OCI-LY7 (cell line): Measurements from ENCODE around the gene TMEM220. TPM values are rescaled to one million over a fixed set of nuclear protein-coding genes. Genes with fewer than 3 reads are reported as not detected.

ENCODE experiments used
- BruUV-seq: library from RNA; stranded (reverse); fragments of 400-500 nt; replicated peaks from 2 replicates; lab custom pipeline; 2021; lab: Mats Ljungman, UMichigan
- CTCF ChIA-PET: fragments of 300-600 bp; sonication (Branson Sonifier 250); formaldehyde crosslinking; loops from one replicate; lab custom pipeline; 2022; ENCODE audit warnings: antibody characterized with exemption; ENCODE audit not compliant: unreplicated experiment; lab: Charles Lee
- POLR2A ChIA-PET: fragments of 300-600 bp; sonication (Branson Sonifier 250); formaldehyde crosslinking; loops from one replicate; lab custom pipeline; 2022; ENCODE audit warnings: antibody characterized with exemption; lab: Charles Lee
- DNase-seq: peaks from one replicate; pipeline ENCODE4 v3.0.0-alpha.2; 2015; ENCODE audit warnings: low spot score
- H2AFZ ChIP-seq: fragments of 200-600 bp; sonication (generic), shearing (Covaris generic); 2 replicates; pipeline ENCODE4 v1.6.1; 2014; ENCODE audit warnings: mild to moderate bottlenecking, antibody characterized with exemption, low read length, moderate library complexity
- H3K27ac ChIP-seq: fragments of 200-600 bp; sonication (generic); 2 replicates; pipeline ENCODE4 v1.5.1; 2014; ENCODE audit warnings: mixed run types, low read depth, mild to moderate bottlenecking, moderate library complexity, low read length, inconsistent platforms; ENCODE audit not compliant: poor library complexity, severe bottlenecking
- H3K36me3 ChIP-seq: fragments of 200-600 bp; sonication (generic); 2 replicates; pipeline ENCODE4 v1.6.1; 2014; ENCODE audit warnings: mild to moderate bottlenecking, antibody characterized with exemption, low read length, moderate library complexity, mixed read lengths; ENCODE audit not compliant: insufficient read depth
- H3K4me1 ChIP-seq: fragments of 200-600 bp; sonication (generic); 2 replicates; pipeline ENCODE4 v1.5.1; 2014; ENCODE audit warnings: mild to moderate bottlenecking, low read length; ENCODE audit not compliant: insufficient read depth, poor library complexity, severe bottlenecking
- H3K4me2 ChIP-seq: fragments of 200-600 bp; sonication (generic); 2 replicates; pipeline ENCODE4 v1.6.1; 2014; ENCODE audit warnings: mild to moderate bottlenecking, low read length
- H3K4me3 ChIP-seq: fragments of 200-600 bp; sonication (generic); 2 replicates; pipeline ENCODE4 v1.5.1; 2014; ENCODE audit warnings: mild to moderate bottlenecking, low read depth, low read length; ENCODE audit not compliant: poor library complexity, severe bottlenecking
- H3K79me2 ChIP-seq: fragments of 200-600 bp; sonication (generic); 2 replicates; pipeline ENCODE4 v1.6.1; 2016; ENCODE audit warnings: low read depth, mild to moderate bottlenecking, low read length, moderate library complexity, mixed read lengths; ENCODE audit not compliant: insufficient read depth
- H3K9me2 ChIP-seq: fragments of 200-600 bp; sonication (generic); 2 replicates; pipeline ENCODE4 v1.6.1; 2016; ENCODE audit warnings: mild to moderate bottlenecking, low read length, mixed read lengths; ENCODE audit not compliant: insufficient read depth
- H3K9me3 ChIP-seq: fragments of 200-600 bp; sonication (generic); 2 replicates; pipeline ENCODE4 v1.6.1; 2014; ENCODE audit warnings: mild to moderate bottlenecking, mixed run types, low read length, mixed read lengths
- H4K20me1 ChIP-seq: fragments of 200-600 bp; sonication (generic); 2 replicates; pipeline ENCODE4 v1.6.1; 2014; ENCODE audit warnings: mild to moderate bottlenecking, antibody characterized with exemption, low read length, moderate library complexity, mixed read lengths; ENCODE audit not compliant: insufficient read depth
- CTCF ChIP-seq: fragments of 200-600 bp; sonication (generic); conservative IDR thresholded peaks from 2 replicates; pipeline ENCODE4 v1.5.1; 2014; ENCODE audit warnings: mild to moderate bottlenecking, antibody characterized with exemption, low read length, moderate library complexity, mixed read lengths
- EZH2phosphoT487 ChIP-seq: fragments of 200-600 bp; sonication (generic); IDR thresholded peaks from 2 replicates; pipeline ENCODE4 v1.6.1; 2018; ENCODE audit warnings: low read depth, borderline replicate concordance, mild to moderate bottlenecking, mixed run types, antibody characterized with exemption, low read length, moderate library complexity, mixed read lengths
- intact Hi-C: fragments of 100-400 bp; cut with micrococcal nuclease; formaldehyde crosslinking; loops from one replicate; pipeline ENCODE4 v1.10.0; 2022; ENCODE audit not compliant: unreplicated experiment
- total RNA-seq, 2 experiments: library from RNA; depleted of rRNA in 1 of 2; stranded (reverse); fragments of >200 nt in 1 of 2; shearing (Covaris generic) in 1 of 2; gene quantifications; 2 replicates each; pipeline ENCODE4 v1.2.3, GENCODE V29; 2014 to 2022

The TMEM220 gene
- total RNA-seq, 2 experiments from 2014 or later = not detected

GRCh38 chr17:10756619-10757018 lies 26.8 kb upstream of the TMEM220 start:
- Histone ChIP-seq H3K36me3 (no peaks in the 10 kb centered on the region), H3K9me3 (no peaks in the 10 kb centered on the region), H3K4me1 (no peaks in the 10 kb centered on the region), H3K4me3 (no peak overlapping the region), H3K27ac (no peak overlapping the region), H3K4me2 (no peak overlapping the region), H4K20me1 (no peaks in the 10 kb centered on the region), H3K9me2 (no peaks in the 10 kb centered on the region), H3K79me2 (no peaks in the 10 kb centered on the region), H2AFZ (no peak overlapping the region)
- DNase-seq = no peak
- no peak for TF ChIP-seq EZH2phosphoT487
- TF ChIP-seq CTCF = no peak
- CTCF ChIA-PET = no interaction called here
- BruUV-seq = no TSS peak
- POLR2A ChIA-PET = no interaction called here
- intact Hi-C loops = no loop called here

DNA sequence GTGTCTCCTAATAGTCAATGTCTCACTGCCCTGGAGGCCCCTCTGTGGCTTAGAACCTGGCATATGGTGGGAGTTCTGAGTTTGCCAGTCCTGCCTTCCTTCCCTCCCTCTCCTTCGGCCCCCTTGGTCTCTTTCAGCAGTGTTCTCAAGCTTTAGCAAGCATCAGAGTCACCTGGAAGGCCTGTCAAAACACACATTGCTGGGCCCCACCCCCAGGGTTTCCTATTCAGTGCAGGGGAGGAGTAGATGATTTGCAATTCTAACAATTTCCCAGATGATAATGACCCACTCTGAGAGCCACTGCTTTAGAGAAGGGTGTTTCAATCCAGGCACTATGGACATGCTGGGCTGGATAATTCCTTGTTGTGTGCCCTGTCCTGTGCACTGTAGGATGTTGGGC lies 26.4 kb upstream of the TMEM220 start:
- Histone ChIP-seq H2AFZ (no peak overlapping the region), H3K79me2 (no peaks in the 10 kb centered on the region), H3K9me3 (no peaks in the 10 kb centered on the region), H3K9me2 (no peaks in the 10 kb centered on the region), H3K36me3 (no peaks in the 10 kb centered on the region), H4K20me1 (no peaks in the 10 kb centered on the region), H3K27ac (no peak overlapping the region), H3K4me1 (no peaks in the 10 kb centered on the region), H3K4me3 (no peak overlapping the region), H3K4me2 (no peak overlapping the region)
- ChIA-PET POLR2A (no interaction called here), CTCF (no interaction called here)
- no TSS peak for BruUV-seq
- no peak for DNase-seq
- TF ChIP-seq CTCF = no peak
- no peak for TF ChIP-seq EZH2phosphoT487
- intact Hi-C loops = no loop called here

- no peak for DNase-seq
- H3K9me3 ChIP-seq = no peaks in the 10 kb centered on the region
- POLR2A ChIA-PET = no interaction called here
- no peak overlapping the region for H3K4me2 ChIP-seq
- no peaks in the 10 kb centered on the region for H4K20me1 ChIP-seq
- CTCF ChIA-PET = no interaction called here
- H3K36me3 ChIP-seq = no peaks in the 10 kb centered on the region
- no peaks in the 10 kb centered on the region for H3K9me2 ChIP-seq
- H3K79me2 ChIP-seq = no peaks in the 10 kb centered on the region
- H2AFZ ChIP-seq = no peak overlapping the region
- intact Hi-C loops = no loop called here
- H3K4me1 ChIP-seq = no peaks in the 10 kb centered on the region
- no peak overlapping the region for H3K4me3 ChIP-seq
- H3K27ac ChIP-seq = no peak overlapping the region
- BruUV-seq = no TSS peak
- no peak for TF ChIP-seq EZH2phosphoT487
- TF ChIP-seq CTCF = no peak
Measured at GRCh38 chr17:10755592-10756127, 25.8 kb upstream of the TMEM220 start.
